IMR-90 (cell line): ENCODE measurements around the gene AOPEP. TPM values are rescaled to one million over a fixed set of nuclear protein-coding genes. Genes with fewer than 3 reads are reported as not detected.

ENCODE experiments used
- ATAC-seq: fragments of 200-7000 bp; cut with Tn5 transposase; 2 replicates; pipeline ENCODE4 v1.9.1; 2020; ENCODE audit warnings: low read depth, mild to moderate bottlenecking, moderate library complexity
- BruUV-seq: library from RNA; stranded (reverse); fragments of 400-500 nt; replicated peaks from 2 replicates; lab custom pipeline; 2021; lab: Mats Ljungman, UMichigan
- CTCF ChIA-PET: fragments of 300-600 bp; formaldehyde crosslinking; extraction: SDS; loops from one replicate; lab custom pipeline; 2021; ENCODE audit warnings: antibody characterized with exemption; lab: Yijun Ruan, JAX
- POLR2A ChIA-PET: fragments of 300-600 bp; sonication (Branson Sonifier 250); formaldehyde crosslinking; loops from one replicate; lab custom pipeline; 2022; ENCODE audit warnings: antibody characterized with exemption; ENCODE audit not compliant: unreplicated experiment; lab: Charles Lee
- DNase-seq: peaks from one replicate; pipeline ENCODE4 v3.0.0; 2013
- H2AFZ ChIP-seq: replicated peaks from 2 replicates; pipeline ENCODE3; 2013; ENCODE audit warnings: low read length, mild to moderate bottlenecking; ENCODE audit not compliant: poor library complexity
- H2AK5ac ChIP-seq: 2 replicates; pipeline ENCODE4 v1.6.1; 2013; ENCODE audit warnings: low read depth, low read length, inconsistent platforms
- H2AK9ac ChIP-seq: replicated peaks from 2 replicates; pipeline ENCODE3; 2013; ENCODE audit warnings: mild to moderate bottlenecking, low read depth, low read length, moderate library complexity; ENCODE audit not compliant: poor library complexity
- H2BK120ac ChIP-seq: 2 replicates; pipeline ENCODE4 v1.6.1; 2013; ENCODE audit warnings: low read depth, low read length, inconsistent platforms
- H2BK15ac ChIP-seq: 3 replicates; pipeline ENCODE4 v1.6.1; 2013; ENCODE audit warnings: low read depth, low read length, inconsistent platforms
- H2BK20ac ChIP-seq: 2 replicates; pipeline ENCODE4 v1.6.1; 2013; ENCODE audit warnings: low read depth, mild to moderate bottlenecking, inconsistent platforms, low read length, moderate library complexity
- H2BK5ac ChIP-seq: 2 replicates; pipeline ENCODE4 v1.6.1; 2013; ENCODE audit warnings: mild to moderate bottlenecking, low read depth, low read length, inconsistent platforms; ENCODE audit not compliant: poor library complexity, severe bottlenecking
- H3K14ac ChIP-seq: replicated peaks from 2 replicates; pipeline ENCODE4 v1.6.1; 2013; ENCODE audit warnings: low read depth, low read length, inconsistent platforms
- H3K18ac ChIP-seq: 2 replicates; pipeline ENCODE4 v1.6.1; 2013; ENCODE audit warnings: low read depth, low read length, control low read depth
- H3K23ac ChIP-seq: 2 replicates; pipeline ENCODE4 v1.6.1; 2013; ENCODE audit warnings: low read depth, low read length, inconsistent platforms
- H3K27ac ChIP-seq: 2 replicates; pipeline ENCODE4 v1.5.1; 2013; ENCODE audit warnings: mild to moderate bottlenecking, control low read depth, low read length; ENCODE audit not compliant: insufficient read depth
- H3K27me3 ChIP-seq: 2 replicates; pipeline ENCODE4 v1.6.1; 2013; ENCODE audit warnings: low read length; ENCODE audit not compliant: control insufficient read depth, insufficient read depth
- H3K36me3 ChIP-seq: 2 replicates; pipeline ENCODE4 v1.6.1; 2013; ENCODE audit warnings: low read length, mixed read lengths; ENCODE audit not compliant: control insufficient read depth, insufficient read depth
- H3K4ac ChIP-seq: 2 replicates; pipeline ENCODE4 v1.6.1; 2013; ENCODE audit warnings: low read depth, low read length, inconsistent platforms
- H3K4me1 ChIP-seq: 2 replicates; pipeline ENCODE4 v1.6.1; 2013; ENCODE audit warnings: low read length, mixed read lengths; ENCODE audit not compliant: control insufficient read depth, insufficient read depth
- H3K4me2 ChIP-seq: 2 replicates; pipeline ENCODE4 v1.6.1; 2013; ENCODE audit warnings: low read depth, mild to moderate bottlenecking, control low read depth, low read length, moderate library complexity
- H3K4me3 ChIP-seq: 2 replicates; pipeline ENCODE4 v1.5.1; 2013; ENCODE audit warnings: low read depth, mild to moderate bottlenecking, control low read depth, low read length, moderate library complexity; ENCODE audit not compliant: insufficient read depth
- H3K56ac ChIP-seq: 2 replicates; pipeline ENCODE4 v1.6.1; 2013; ENCODE audit warnings: low read length, inconsistent platforms; ENCODE audit not compliant: insufficient read depth; ENCODE audit errors: extremely low read depth
- H3K79me1 ChIP-seq, 2 experiments: 2 replicates each; pipeline ENCODE4 v1.6.1; 2013; ENCODE audit warnings: low read length in 2 of 2, inconsistent platforms in 1 of 2, low read depth in 1 of 2
- H3K9ac ChIP-seq: 2 replicates; pipeline ENCODE4 v1.6.1; 2013; ENCODE audit warnings: low read depth, low read length, control low read depth
- H3K9me1 ChIP-seq: 2 replicates; pipeline ENCODE4 v1.6.1; 2013; ENCODE audit warnings: low read length, inconsistent platforms; ENCODE audit not compliant: insufficient read depth
- H3K9me3 ChIP-seq: 2 replicates; pipeline ENCODE4 v1.6.1; 2013; ENCODE audit warnings: low read length; ENCODE audit not compliant: control insufficient read depth, insufficient read depth
- H4K20me1 ChIP-seq: 2 replicates; pipeline ENCODE4 v1.6.1; 2013; ENCODE audit warnings: low read length, inconsistent platforms; ENCODE audit not compliant: insufficient read depth
- H4K5ac ChIP-seq: 2 replicates; pipeline ENCODE4 v1.6.1; 2013; ENCODE audit warnings: mild to moderate bottlenecking, low read depth, low read length, control low read depth
- H4K8ac ChIP-seq, 2 experiments: 2 replicates each; pipeline ENCODE4 v1.6.1; 2013; ENCODE audit warnings: low read depth in 2 of 2, low read length in 2 of 2, control low read depth in 1 of 2, inconsistent platforms in 1 of 2
- H4K91ac ChIP-seq: 2 replicates; pipeline ENCODE4 v1.6.1; 2013; ENCODE audit warnings: low read depth, low read length, inconsistent platforms; ENCODE audit not compliant: insufficient read depth
- BHLHE40 ChIP-seq: fragments of 150-350 bp; IDR thresholded peaks from 2 replicates; pipeline ENCODE4 v1.6.1; 2016; ENCODE audit warnings: mild to moderate bottlenecking, low read depth, low read length
- CHD1 ChIP-seq: IDR thresholded peaks from 2 replicates; pipeline ENCODE4 v1.6.1; 2012; ENCODE audit warnings: low read depth, low read length, improper control_type of control experiment
- FOS ChIP-seq: fragments of 150-350 bp; IDR thresholded peaks from 2 replicates; pipeline ENCODE4 v1.6.1; 2016; ENCODE audit warnings: low read depth, low read length
- MAFK ChIP-seq: IDR thresholded peaks from 2 replicates; pipeline ENCODE4 v1.6.1; 2012; ENCODE audit warnings: low read depth, low read length, improper control_type of control experiment
- MAZ ChIP-seq: IDR thresholded peaks from 2 replicates; pipeline ENCODE4 v1.6.1; 2012; ENCODE audit warnings: low read depth, mild to moderate bottlenecking, low read length, improper control_type of control experiment, moderate library complexity, borderline replicate concordance
- MXI1 ChIP-seq: IDR thresholded peaks from 2 replicates; pipeline ENCODE4 v1.6.1; 2012; ENCODE audit warnings: low read depth, mild to moderate bottlenecking, low read length, moderate library complexity, borderline replicate concordance
- NFE2L2 ChIP-seq: fragments of 150-350 bp; IDR thresholded peaks from 2 replicates; pipeline ENCODE4 v1.6.1; 2016; ENCODE audit warnings: low read depth, mild to moderate bottlenecking, low read length
- POLR2A ChIP-seq: IDR thresholded peaks from 2 replicates; pipeline ENCODE4 v1.6.1; 2012; ENCODE audit warnings: mild to moderate bottlenecking, low read depth, low read length
- RAD21 ChIP-seq: IDR thresholded peaks from 2 replicates; pipeline ENCODE4 v1.6.1; 2012; ENCODE audit warnings: low read length, improper control_type of control experiment
- RCOR1 ChIP-seq: IDR thresholded peaks from 2 replicates; pipeline ENCODE4 v1.6.1; 2012; ENCODE audit warnings: mild to moderate bottlenecking, low read length, improper control_type of control experiment; ENCODE audit not compliant: insufficient replicate concordance
- RFX5 ChIP-seq: IDR thresholded peaks from 2 replicates; pipeline ENCODE4 v1.8.0; 2012; ENCODE audit warnings: low read depth, mild to moderate bottlenecking, low read length, moderate library complexity
- SMC3 ChIP-seq: fragments of 150-350 bp; IDR thresholded peaks from 2 replicates; pipeline ENCODE4 v1.6.1; 2016; ENCODE audit warnings: low read depth, mild to moderate bottlenecking, antibody characterized with exemption, low read length, moderate library complexity
- WGBS, 2 experiments: methylation state at CpG; one replicate each; pipeline versions ENCODE4 v1.1.5 to v1.1.7; 2013; ENCODE audit warnings: missing lambda C conversion rate in 2 of 2; ENCODE audit not compliant: insufficient read length in 1 of 2; ENCODE audit errors: extremely low coverage in 2 of 2; 5-methylcytosine and 5-hydroxymethylcytosine counted together
- dilution Hi-C: fragments of 300-500 bp; cut with HindIII; formaldehyde crosslinking; loops from one replicate; pipeline ENCODE4 v1.14.3; 2018; ENCODE audit warnings: low sequenced_read_pairs; ENCODE audit not compliant: unreplicated experiment
- in situ Hi-C: fragments of 300-500 bp; cut with MboI; formaldehyde crosslinking; loops from 3 replicates; pipeline ENCODE4 v1.14.3; 2019; ENCODE audit warnings: low sequenced_read_pairs, inconsistent platforms, mixed read lengths
- intact Hi-C: fragments of 100-400 bp; cut with micrococcal nuclease; formaldehyde crosslinking; loops from 2 replicates; pipeline ENCODE4 v1.10.0; 2022
- polyA plus RNA-seq, 3 experiments: library from polyadenylated mRNA; depleted of rRNA; stranded (reverse); fragments of >200 nt; gene quantifications; 2 replicates each; pipeline ENCODE4 v1.2.3, GENCODE V29; 2012; ENCODE audit warnings: low replicate concordance in 1 of 3
- total RNA-seq: library from RNA; depleted of rRNA; stranded (reverse); fragments of >200 nt; gene quantifications from 2 replicates; pipeline ENCODE4 v1.2.3, GENCODE V29; 2012
- TF ChIP-seq, protein P1 (sequence below): fragments of 150-350 bp; IDR thresholded peaks from 2 replicates; pipeline ENCODE4 v1.6.1; 2017; ENCODE audit warnings: mild to moderate bottlenecking, antibody characterized with exemption, low read length, low read depth
- TF ChIP-seq, protein P2 (sequence below): conservative IDR thresholded peaks from 2 replicates; pipeline ENCODE4 v1.5.1; 2012; ENCODE audit warnings: mild to moderate bottlenecking, low read depth, low read length, improper control_type of control experiment
- TF ChIP-seq, protein P3 (sequence below): fragments of 150-350 bp; IDR thresholded peaks from 2 replicates; pipeline ENCODE4 v1.6.1; 2016; ENCODE audit warnings: low read depth, mild to moderate bottlenecking, low read length, moderate library complexity, borderline replicate concordance

Gene AOPEP
- total and polyA plus RNA-seq, 2 of the 4 experiments (the other 2 are of a cell fraction), result 34.9 to 38.7 TPM

DNA sequence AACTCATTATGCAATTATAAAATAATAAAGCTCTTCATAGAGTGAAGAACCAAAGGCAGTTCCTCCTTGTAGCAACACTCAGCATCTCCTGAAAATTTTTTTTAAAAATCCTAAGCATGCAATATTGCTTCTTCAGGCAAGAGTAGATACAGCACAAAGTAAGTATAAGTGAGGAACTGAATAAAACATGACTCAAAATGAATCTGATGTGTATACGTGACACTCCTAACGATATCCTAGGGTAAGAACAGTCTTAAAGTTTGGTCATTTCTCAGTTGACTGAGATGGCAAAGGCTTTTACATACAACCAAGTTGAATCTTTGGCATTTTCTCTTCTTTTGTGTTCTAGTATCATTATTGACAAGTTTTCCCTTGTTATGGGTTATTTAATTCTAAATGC lies 41.1 kb upstream of the AOPEP start:
- Histone ChIP-seq H4K8ac (no peak overlapping the region), H2AK9ac (no peak overlapping the region), H3K9ac (no peak overlapping the region), H3K9me1 (no peaks in the 10 kb centered on the region), H3K79me1 (no peaks in the 10 kb centered on the region), H3K56ac (no peak overlapping the region), H3K14ac (no peak overlapping the region), H2BK5ac (no peak overlapping the region), H3K4me2 (no peak overlapping the region), H3K4me1 (no peaks in the 10 kb centered on the region), H4K91ac (no peak overlapping the region), H2AK5ac (no peak overlapping the region), H2BK20ac (no peak overlapping the region), H4K5ac (no peak overlapping the region), H3K27me3 (peaks cover 8% of the 10 kb centered on the region), H3K36me3 (no peaks in the 10 kb centered on the region), H2BK120ac (no peak overlapping the region), H3K9me3 (peaks cover 2% of the 10 kb centered on the region; the same call in 1 of the 2 replicates), H3K23ac (no peak overlapping the region), H2AFZ (no peak overlapping the region), H4K20me1 (no peaks in the 10 kb centered on the region), H3K4me3 (no peak overlapping the region), H3K4ac (no peak overlapping the region), H2BK15ac (no peak overlapping the region), H3K27ac (no peak overlapping the region), H3K18ac (no peak overlapping the region)
- 100% methylated on average over 1 of the region's 2 CpGs; no CpG with 5 or more reads in 1 of the 2 experiments for WGBS, 2 experiments
- dilution Hi-C loops, result no loop called here
- DNase-seq (no peak), ATAC-seq (no peak)
- BruUV-seq, result no TSS peak
- CTCF ChIA-PET, result interaction anchor here (1.0 kb wide), 1 partner anchor 443 kb away, joined by 3 read pairs; no protein-coding TSS in a partner anchor
- intact Hi-C loops, result no loop called here
- POLR2A ChIA-PET, result no interaction called here
- no peak for TF ChIP-seq POLR2A
- TF ChIP-seq, protein P1, sequence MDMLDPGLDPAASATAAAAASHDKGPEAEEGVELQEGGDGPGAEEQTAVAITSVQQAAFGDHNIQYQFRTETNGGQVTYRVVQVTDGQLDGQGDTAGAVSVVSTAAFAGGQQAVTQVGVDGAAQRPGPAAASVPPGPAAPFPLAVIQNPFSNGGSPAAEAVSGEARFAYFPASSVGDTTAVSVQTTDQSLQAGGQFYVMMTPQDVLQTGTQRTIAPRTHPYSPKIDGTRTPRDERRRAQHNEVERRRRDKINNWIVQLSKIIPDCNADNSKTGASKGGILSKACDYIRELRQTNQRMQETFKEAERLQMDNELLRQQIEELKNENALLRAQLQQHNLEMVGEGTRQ, result no peak
- no peak for TF ChIP-seq FOS
- TF ChIP-seq MAFK, result no peak
- no peak for TF ChIP-seq MAZ
- TF ChIP-seq RAD21, result no peak
- TF ChIP-seq, protein P2, sequence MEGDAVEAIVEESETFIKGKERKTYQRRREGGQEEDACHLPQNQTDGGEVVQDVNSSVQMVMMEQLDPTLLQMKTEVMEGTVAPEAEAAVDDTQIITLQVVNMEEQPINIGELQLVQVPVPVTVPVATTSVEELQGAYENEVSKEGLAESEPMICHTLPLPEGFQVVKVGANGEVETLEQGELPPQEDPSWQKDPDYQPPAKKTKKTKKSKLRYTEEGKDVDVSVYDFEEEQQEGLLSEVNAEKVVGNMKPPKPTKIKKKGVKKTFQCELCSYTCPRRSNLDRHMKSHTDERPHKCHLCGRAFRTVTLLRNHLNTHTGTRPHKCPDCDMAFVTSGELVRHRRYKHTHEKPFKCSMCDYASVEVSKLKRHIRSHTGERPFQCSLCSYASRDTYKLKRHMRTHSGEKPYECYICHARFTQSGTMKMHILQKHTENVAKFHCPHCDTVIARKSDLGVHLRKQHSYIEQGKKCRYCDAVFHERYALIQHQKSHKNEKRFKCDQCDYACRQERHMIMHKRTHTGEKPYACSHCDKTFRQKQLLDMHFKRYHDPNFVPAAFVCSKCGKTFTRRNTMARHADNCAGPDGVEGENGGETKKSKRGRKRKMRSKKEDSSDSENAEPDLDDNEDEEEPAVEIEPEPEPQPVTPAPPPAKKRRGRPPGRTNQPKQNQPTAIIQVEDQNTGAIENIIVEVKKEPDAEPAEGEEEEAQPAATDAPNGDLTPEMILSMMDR, result no peak
- no peak for TF ChIP-seq MXI1
- TF ChIP-seq NFE2L2, result no peak
- no peak for TF ChIP-seq CHD1
- TF ChIP-seq BHLHE40, result no peak
- TF ChIP-seq, protein P3, sequence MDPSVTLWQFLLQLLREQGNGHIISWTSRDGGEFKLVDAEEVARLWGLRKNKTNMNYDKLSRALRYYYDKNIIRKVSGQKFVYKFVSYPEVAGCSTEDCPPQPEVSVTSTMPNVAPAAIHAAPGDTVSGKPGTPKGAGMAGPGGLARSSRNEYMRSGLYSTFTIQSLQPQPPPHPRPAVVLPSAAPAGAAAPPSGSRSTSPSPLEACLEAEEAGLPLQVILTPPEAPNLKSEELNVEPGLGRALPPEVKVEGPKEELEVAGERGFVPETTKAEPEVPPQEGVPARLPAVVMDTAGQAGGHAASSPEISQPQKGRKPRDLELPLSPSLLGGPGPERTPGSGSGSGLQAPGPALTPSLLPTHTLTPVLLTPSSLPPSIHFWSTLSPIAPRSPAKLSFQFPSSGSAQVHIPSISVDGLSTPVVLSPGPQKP, result no peak
- no peak for TF ChIP-seq RFX5
- no peak for TF ChIP-seq RCOR1
- no peak for TF ChIP-seq SMC3
- in situ Hi-C loops, result loop anchor here (10.0 kb wide), 1 partner anchor 319 kb away; no protein-coding TSS in a partner anchor
